Thyroid gland (tissue), 4 donors: Measurements from ENCODE around the gene HIVEP2. TPM values are rescaled to one million over a fixed set of nuclear protein-coding genes. Genes with fewer than 3 reads are reported as not detected.

ENCODE experiments used
- DNase-seq, 2 donors: peaks; one replicate each; pipeline ENCODE4 v3.0.0-alpha.2; 2019
- H3K27ac ChIP-seq, 3 donors: fragments of 200-600 bp; sonication (generic); 1 replicate in 2 of 3; 2 replicates in 1 of 3; pipeline ENCODE4 v1.5.1; 2016 to 2019; ENCODE audit warnings: mild to moderate bottlenecking in 1 of 3, moderate library complexity in 1 of 3
- H3K27me3 ChIP-seq: fragments of 200-600 bp; sonication (generic); one replicate; pipeline ENCODE4 v1.5.1; 2019
- H3K36me3 ChIP-seq, 2 donors: fragments of 200-600 bp; sonication (generic); one replicate each; pipeline ENCODE4 v1.5.1; 2016 to 2019
- H3K4me1 ChIP-seq, 2 donors: fragments of 200-600 bp; sonication (generic); one replicate each; pipeline ENCODE4 v1.5.1; 2017 to 2019
- H3K4me3 ChIP-seq, 3 donors: fragments of 200-600 bp; sonication (generic); replicated peaks in 1 of 3; 1 replicate in 2 of 3; 2 replicates in 1 of 3; pipeline ENCODE4 v1.5.1; 2016; ENCODE audit warnings: mild to moderate bottlenecking in 1 of 3
- H3K9me3 ChIP-seq: fragments of 200-600 bp; sonication (generic); one replicate; pipeline ENCODE4 v1.5.1; 2017
- POLR2A ChIP-seq, 2 donors: fragments of 450-650 bp; IDR thresholded peaks; one replicate each; pipeline ENCODE4 v1.6.1; 2017; ENCODE audit warnings: antibody characterized with exemption in 2 of 2, mild to moderate bottlenecking in 2 of 2, moderate library complexity in 1 of 2
- WGBS, 2 donors: methylation state at CpG; one replicate each; pipeline ENCODE4 v1.1.5; 2017; 5-methylcytosine and 5-hydroxymethylcytosine counted together
- intact Hi-C: fragments of 100-400 bp; cut with DNase I; formaldehyde crosslinking; loops from one replicate; pipeline ENCODE4 v1.15.1; 2023
- total RNA-seq, 4 donors: library from RNA; depleted of rRNA; stranded (reverse); fragments of >200 nt; gene quantifications; one replicate each; pipeline ENCODE4 v1.2.3, GENCODE V29; 2016
- TF ChIP-seq, protein P1 (sequence below), 6 experiments: fragments of 200-600 bp in 3 of 6; fragments of 450-650 bp in 3 of 6; sonication (generic) in 3 of 6; IDR thresholded peaks; one replicate each; pipeline ENCODE4 v1.5.1; 2016 to 2019; ENCODE audit warnings: antibody characterized with exemption in 6 of 6, mild to moderate bottlenecking in 2 of 6, inconsistent platforms in 1 of 6, moderate library complexity in 1 of 6

Gene HIVEP2
- total RNA-seq, 4 donors from 2014 or later = 23.3 to 41.8 (median 26.4) TPM

DNA sequence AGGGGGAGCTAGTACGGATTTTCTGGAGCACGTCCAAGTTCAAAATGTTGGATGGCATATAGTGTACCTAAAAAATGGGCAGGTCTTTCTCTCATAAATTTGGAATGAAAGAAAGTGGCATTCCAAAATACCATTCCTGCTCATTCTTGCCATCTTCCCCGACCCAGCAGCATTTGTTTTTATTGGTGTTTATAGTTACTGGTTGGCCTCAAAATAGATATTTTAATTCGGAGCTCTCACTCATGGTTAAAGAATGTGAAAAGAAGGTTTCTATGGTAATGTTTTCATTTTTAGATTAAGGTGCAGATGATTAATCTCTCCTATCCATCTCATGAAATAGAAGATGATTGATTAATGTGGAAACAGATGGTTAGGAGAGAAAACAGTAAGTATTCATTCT, 204.5 kb downstream of the HIVEP2 start:
- Histone ChIP-seq H3K4me3 (no peak overlapping the region), H3K27me3 (no peaks in the 10 kb centered on the region), H3K9me3 (no peaks in the 10 kb centered on the region), H3K36me3 (no peaks in the 10 kb centered on the region), H3K4me1 (no peaks in the 10 kb centered on the region), H3K27ac (no peak overlapping the region)
- no peak for DNase-seq
- 82 to 88% methylated on average over 4 of the region's 4 CpGs for WGBS, 2 donors
- intact Hi-C loops = no loop called here
- TF ChIP-seq, protein P1, sequence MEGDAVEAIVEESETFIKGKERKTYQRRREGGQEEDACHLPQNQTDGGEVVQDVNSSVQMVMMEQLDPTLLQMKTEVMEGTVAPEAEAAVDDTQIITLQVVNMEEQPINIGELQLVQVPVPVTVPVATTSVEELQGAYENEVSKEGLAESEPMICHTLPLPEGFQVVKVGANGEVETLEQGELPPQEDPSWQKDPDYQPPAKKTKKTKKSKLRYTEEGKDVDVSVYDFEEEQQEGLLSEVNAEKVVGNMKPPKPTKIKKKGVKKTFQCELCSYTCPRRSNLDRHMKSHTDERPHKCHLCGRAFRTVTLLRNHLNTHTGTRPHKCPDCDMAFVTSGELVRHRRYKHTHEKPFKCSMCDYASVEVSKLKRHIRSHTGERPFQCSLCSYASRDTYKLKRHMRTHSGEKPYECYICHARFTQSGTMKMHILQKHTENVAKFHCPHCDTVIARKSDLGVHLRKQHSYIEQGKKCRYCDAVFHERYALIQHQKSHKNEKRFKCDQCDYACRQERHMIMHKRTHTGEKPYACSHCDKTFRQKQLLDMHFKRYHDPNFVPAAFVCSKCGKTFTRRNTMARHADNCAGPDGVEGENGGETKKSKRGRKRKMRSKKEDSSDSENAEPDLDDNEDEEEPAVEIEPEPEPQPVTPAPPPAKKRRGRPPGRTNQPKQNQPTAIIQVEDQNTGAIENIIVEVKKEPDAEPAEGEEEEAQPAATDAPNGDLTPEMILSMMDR (IDR thresholded peaks at IDR 0.05) = no peak
- no peak for TF ChIP-seq POLR2A (IDR thresholded peaks at IDR 0.05)

GRCh38 chr6:142738731-142739130, 206.2 kb downstream of the HIVEP2 start:
- intact Hi-C loops = no loop called here
- no peaks in the 10 kb centered on the region for H3K4me1 ChIP-seq
- no peaks in the 10 kb centered on the region for H3K27me3 ChIP-seq
- no peak for DNase-seq
- no peaks in the 10 kb centered on the region for H3K36me3 ChIP-seq
- no peak for TF ChIP-seq POLR2A (IDR thresholded peaks at IDR 0.05)
- TF ChIP-seq, protein P1 (IDR thresholded peaks at IDR 0.05) = no peak
- no peaks in the 10 kb centered on the region for H3K9me3 ChIP-seq
- WGBS, 2 donors = 50 to 67% methylated on average over 2 of the region's 2 CpGs
- H3K27ac ChIP-seq = no peak overlapping the region
- no peak overlapping the region for H3K4me3 ChIP-seq

GRCh38 chr6:142738035-142738396, 207.0 kb downstream of the HIVEP2 start:
- 85 to 95% methylated on average over 4 of the region's 4 CpGs for WGBS, 2 donors
- Histone ChIP-seq H3K4me3 (no peak overlapping the region), H3K9me3 (no peaks in the 10 kb centered on the region), H3K27ac (no peak overlapping the region), H3K4me1 (no peaks in the 10 kb centered on the region), H3K36me3 (no peaks in the 10 kb centered on the region), H3K27me3 (no peaks in the 10 kb centered on the region)
- DNase-seq = no peak
- TF ChIP-seq POLR2A (IDR thresholded peaks at IDR 0.05) = no peak
- TF ChIP-seq, protein P1 (IDR thresholded peaks at IDR 0.05) = no peak
- intact Hi-C loops = no loop called here

- no peaks in the 10 kb centered on the region for H3K27me3 ChIP-seq
- no peaks in the 10 kb centered on the region for H3K9me3 ChIP-seq
- TF ChIP-seq, protein P1 (IDR thresholded peaks at IDR 0.05) = no peak
- TF ChIP-seq POLR2A (IDR thresholded peaks at IDR 0.05) = no peak
- WGBS, 2 donors = 84 to 94% methylated on average over 3 of the region's 3 CpGs
- intact Hi-C loops = no loop called here
- no peaks in the 10 kb centered on the region for H3K36me3 ChIP-seq
- H3K27ac ChIP-seq = no peak overlapping the region
- H3K4me1 ChIP-seq = no peaks in the 10 kb centered on the region
- DNase-seq = no peak
- H3K4me3 ChIP-seq = no peak overlapping the region
These were observed 207.5 kb downstream of the HIVEP2 start for GRCh38 chr6:142737368-142738034.

- H3K27ac ChIP-seq = no peak overlapping the region
- no peaks in the 10 kb centered on the region for H3K27me3 ChIP-seq
- whole genome bisulfite sequencing, 2 donors = 68 to 71% methylated on average over 4 of the region's 4 CpGs
- H3K4me3 ChIP-seq = no peak overlapping the region
- H3K4me1 ChIP-seq = no peaks in the 10 kb centered on the region
- intact Hi-C loops = no loop called here
- TF ChIP-seq POLR2A (IDR thresholded peaks at IDR 0.05) = no peak
- TF ChIP-seq, protein P1 (IDR thresholded peaks at IDR 0.05) = no peak
- no peak for DNase-seq
- H3K36me3 ChIP-seq = no peaks in the 10 kb centered on the region
- H3K9me3 ChIP-seq = no peaks in the 10 kb centered on the region
These were observed 209.8 kb downstream of the HIVEP2 start for GRCh38 chr6:142735204-142735603.
